HuH-7 (cell line): Measurements from ENCODE around the gene PCMTD2.

Experiments used
- DNase-seq: peaks from one replicate; pipeline ENCODE4 v3.0.0; 2011; ENCODE audit warnings: low spot score

PCMTD2 gene

DNA sequence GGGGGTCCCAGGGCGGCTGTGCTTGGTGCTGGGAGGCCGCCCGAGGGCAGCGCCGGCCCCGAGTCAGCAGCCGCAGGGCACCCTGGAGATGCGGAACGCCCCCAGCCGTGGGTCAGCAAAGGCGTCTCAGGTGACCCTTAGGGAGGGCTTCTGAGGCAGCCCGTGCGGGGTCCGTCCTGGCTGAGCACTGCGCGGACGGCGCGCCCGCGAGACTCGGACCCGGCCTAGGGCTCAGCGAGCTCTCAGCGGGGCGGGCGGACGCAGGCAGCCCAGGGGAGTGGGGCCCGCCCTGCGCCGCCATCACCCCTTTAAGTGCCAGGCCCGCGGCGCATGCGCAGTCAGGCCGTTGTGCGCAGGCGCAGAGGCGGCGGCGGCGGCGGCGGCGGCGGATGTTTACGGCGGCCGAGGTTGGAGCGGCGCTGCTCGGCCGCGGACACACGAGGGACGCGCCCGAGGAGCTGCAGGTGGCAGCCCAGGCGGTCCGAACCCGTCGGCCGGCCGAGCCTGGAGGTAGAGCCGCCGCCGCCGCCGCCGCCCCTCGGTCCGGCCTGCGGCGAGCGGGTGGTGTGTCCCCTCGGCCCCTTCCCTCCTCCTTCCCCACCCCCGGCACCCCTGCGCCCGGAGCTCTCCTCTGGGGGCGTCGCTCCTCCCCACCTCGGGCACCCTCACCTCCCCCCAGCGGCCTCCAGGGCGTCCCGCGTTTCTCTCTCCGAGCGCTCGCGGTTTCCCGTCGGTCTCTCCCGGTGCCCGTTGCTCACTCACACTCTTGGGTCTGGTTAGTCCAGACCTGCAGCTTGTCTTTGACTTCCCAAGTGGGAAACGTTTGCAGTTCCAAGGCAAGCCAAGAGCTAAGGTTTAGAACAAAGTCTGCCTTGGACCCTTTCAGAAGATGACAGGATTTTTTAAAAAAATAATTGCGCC, at the start of gene PCMTD2:
Gene PCMTD2, plus strand, starts transcription at position 388 of the 921 bp plus-strand sequence. CDS start 4,218 bp downstream, outside the sequence.
- DNase-seq = peak; percentile 99

DNA sequence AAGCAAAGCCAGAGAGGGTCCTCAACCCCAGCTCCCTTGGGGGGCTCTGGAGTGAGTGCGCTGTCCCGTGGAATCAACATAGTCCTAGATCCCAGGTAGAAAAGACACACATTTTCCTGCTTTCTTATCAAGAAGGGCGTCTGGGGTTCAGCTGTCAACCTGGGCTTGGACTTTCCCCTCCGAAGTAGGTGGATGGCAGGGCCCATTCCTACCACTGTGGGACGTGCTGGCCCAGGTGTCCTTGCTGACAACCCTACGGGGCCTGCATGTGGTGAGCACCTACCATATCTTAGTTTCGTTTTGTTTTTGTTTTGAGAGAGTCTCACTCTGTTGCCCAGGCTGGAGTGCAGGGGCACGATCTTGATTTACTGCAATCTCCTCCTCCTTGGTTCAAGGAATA, 48.9 kb upstream of the PCMTD2 start:
- DNase-seq = no peak

DNA sequence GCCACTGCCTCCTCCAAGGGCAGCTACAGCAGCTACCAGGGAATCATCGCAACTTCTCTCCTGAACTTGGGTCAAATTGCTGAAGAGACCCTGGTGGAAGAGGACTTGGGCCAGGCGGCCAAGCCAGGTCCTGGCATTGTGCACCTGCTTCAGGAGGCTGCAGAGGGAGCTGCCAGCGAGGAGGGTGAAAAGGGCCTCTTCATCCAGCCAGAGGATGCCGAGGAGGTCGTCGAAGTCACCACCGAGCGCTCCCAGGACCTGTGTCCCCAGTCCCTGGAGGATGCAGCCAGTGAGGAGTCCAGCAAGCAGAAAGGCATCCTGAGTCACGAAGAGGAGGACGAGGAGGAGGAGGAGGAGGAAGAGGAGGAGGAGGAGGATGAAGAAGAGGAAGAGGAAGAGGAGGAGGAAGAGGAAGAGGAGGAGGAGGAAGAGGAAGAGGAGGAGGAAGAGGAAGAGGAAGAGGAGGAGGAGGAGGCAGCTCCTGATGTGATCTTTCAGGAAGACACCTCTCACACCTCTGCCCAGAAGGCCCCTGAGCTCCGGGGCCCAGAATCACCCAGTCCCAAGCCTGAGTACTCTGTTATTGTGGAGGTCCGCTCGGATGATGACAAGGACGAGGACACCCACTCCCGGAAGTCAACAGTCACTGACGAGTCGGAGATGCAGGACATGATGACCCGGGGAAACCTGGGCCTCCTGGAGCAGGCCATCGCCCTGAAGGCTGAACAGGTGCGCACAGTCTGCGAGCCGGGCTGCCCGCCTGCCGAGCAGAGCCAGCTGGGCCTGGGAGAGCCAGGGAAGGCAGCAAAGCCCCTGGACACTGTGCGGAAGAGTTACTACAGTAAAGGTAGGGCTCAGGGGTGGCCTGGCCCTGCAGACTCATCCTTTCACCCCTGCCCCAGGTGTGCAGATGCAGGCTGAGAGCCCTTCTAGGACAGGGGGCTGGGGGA, 47.6 kb upstream of the PCMTD2 start:
- DNase-seq = no peak

DNA sequence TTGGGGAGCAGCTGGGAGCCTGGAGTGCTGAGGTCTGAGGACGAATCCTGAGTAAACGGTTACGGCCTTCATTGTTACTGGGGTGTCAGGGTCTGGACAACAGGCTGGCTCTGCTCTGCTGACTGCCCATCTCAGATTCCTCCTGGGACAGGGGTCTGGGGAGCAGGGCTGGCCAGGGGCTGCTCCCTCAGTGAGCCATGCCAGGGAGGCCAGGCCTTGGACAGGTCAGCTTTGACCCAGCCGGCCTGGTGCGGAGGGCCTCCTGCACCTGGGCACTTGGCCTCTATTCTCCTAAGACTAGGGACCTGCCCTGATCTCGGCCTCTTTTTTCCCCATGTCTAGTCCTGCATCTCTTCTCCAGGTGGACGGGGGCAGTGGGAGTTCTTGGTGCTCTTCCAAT, 46.4 kb upstream of the PCMTD2 start:
- no peak for DNase-seq

DNA sequence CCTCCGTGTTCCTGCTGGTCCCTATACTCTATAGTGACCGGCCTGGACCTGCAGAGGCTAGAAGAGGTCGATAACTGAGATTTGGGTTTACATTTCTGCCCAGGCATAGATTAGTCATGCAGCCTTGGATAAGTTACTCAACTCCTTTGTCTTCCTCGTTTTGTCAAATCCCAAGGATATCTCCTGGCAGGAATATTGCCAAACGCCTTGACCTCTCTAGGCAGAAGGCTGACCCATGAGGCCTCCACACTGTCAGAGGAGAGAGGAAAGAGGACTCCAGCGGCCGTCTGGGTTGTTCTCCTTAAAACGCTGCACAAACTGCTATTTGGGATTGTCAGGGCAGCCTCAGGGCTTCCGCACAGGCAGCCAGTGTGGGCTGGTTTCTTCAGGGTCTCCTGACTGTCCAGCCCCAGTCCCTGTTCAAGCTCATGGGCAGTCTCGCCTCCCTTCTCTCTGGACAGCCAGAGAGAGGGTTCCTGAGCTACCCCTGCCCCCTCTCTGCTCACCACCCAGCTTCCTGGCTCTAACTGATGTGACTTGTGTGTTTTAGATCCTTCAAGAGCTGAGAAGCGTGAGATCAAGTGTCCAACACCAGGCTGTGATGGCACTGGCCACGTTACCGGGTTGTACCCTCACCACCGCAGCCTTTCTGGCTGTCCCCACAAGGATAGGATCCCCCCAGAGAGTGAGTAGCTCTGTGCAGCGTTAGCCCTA, 44.7 kb upstream of the PCMTD2 start:
- DNase-seq = no peak

- DNase-seq = no peak
Observed at GRCh38 chr20:64211874-64212658, 43.5 kb upstream of the PCMTD2 start.

DNA sequence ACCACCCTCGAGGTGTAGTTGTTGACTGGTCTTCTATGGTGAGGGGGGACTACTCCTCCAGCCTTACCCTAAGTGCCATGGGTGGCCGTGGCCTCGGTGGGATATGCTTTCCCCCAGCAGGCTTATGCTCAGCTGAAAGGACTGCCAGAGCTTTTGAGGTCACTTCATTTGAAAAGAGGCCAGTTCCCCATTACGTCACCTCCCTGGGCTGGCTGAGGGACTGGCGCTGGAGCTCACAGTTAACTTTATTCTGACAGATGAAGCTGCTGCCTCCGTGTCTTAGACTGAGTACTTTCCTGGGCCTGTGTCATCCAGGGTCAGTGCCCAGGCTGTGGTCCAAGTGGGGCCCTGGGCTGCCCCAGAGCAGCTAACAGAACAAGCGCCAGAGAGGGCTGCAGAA, 42.8 kb upstream of the PCMTD2 start:
- no peak for DNase-seq

GRCh38 chr20:64214113-64214512, 41.4 kb upstream of the PCMTD2 start:
- no peak for DNase-seq

- DNase-seq = no peak
Observed at GRCh38 chr20:64214952-64215351, 40.6 kb upstream of the PCMTD2 start.

- no peak for DNase-seq
Observed at GRCh38 chr20:64216036-64216435, 39.5 kb upstream of the PCMTD2 start.

DNA sequence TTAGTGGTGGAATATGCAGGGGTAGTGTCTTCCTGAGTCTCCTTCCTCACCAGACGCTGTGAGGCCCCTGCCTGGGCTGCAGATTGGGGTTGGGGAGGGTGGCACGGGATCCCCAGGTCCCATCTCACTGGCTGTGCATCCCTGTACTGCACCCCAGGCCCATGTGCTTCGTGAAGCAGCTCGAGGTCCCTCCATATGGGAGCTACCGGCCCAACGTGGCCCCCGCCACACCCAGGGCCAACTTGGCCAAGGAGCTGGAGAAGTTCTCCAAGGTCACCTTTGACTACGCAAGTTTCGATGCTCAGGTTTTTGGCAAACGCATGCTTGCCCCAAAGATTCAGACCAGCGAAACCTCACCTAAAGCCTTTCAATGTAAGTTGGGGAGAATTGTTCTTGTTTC, 38.6 kb upstream of the PCMTD2 start:
- no peak for DNase-seq

GRCh38 chr20:64217539-64218221, 37.9 kb upstream of the PCMTD2 start:
- DNase-seq = no peak

GRCh38 chr20:64219202-64219601, 36.3 kb upstream of the PCMTD2 start:
- DNase-seq = no peak

GRCh38 chr20:64219730-64220129, 35.8 kb upstream of the PCMTD2 start:
- no peak for DNase-seq

- no peak for DNase-seq
Observed at GRCh38 chr20:64220420-64220819, 35.1 kb upstream of the PCMTD2 start.

GRCh38 chr20:64220891-64221527, 34.5 kb upstream of the PCMTD2 start:
- no peak for DNase-seq

- DNase-seq = no peak
Observed at GRCh38 chr20:64222291-64222735, 33.2 kb upstream of the PCMTD2 start.

DNA sequence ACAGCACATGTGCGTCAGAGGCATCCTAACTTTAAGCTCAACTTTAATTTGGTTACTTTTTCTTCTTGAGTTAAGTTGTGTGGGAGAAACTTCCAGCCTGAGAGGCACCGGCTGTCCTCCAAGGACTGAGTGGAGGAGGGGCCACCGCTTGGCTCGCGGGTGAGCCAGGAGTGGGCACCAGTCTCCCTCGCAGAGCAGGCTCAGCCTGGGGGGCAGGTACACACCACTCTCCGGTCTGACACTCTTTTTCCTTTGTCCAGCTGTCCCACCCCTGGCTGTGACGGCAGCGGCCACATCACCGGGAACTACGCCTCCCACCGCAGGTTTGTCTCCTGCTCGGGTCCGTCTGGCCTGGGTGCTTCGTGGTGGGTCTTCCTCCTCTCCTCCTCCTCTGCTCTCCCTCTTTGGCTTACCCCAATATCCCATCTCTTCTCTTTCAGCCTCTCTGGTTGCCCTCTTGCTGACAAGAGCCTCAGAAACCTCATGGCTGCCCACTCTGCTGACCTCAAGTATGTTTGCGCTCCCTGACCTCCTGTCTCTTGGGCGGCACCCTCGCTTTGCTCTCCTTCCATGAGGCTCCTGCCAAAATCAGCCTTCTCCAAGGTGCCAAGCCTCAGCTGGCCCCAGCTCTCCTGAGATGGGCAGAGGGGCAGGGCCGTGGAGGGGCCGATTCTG, 32.6 kb upstream of the PCMTD2 start:
- DNase-seq = no peak

- DNase-seq = peak; percentile 82
Observed at GRCh38 chr20:64223526-64224067, 32.0 kb upstream of the PCMTD2 start.
